GM18909 (cell line): ENCODE measurements around the gene RPL31.

Experiments used
- ATAC-seq: cut with Tn5 transposase; IDR thresholded peaks from one replicate; pipeline ENCODE4 v1.9.1; 2021; ENCODE audit warnings: mild to moderate bottlenecking; ENCODE audit not compliant: unreplicated experiment, poor library complexity

Gene RPL31

GRCh38 chr2:100974712-100975520 is 27.2 kb upstream of the RPL31 start:
- no peak for ATAC-seq

DNA sequence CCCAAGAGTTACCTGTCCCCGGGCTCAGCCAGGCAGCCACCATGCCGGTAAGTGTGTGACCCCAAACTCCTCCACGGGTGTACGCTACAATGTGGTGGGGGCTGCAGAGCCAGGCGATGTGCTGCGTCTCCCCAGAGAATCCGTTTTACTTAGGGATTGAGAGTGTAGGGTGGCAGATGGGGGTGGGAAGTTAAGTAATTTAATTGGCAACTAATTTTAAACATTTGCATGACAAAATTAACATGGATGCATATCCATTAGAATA is 26.6 kb upstream of the RPL31 start:
- ATAC-seq: no peak

- ATAC-seq: no peak
Observed at GRCh38 chr2:100976061-100976460, 26.0 kb upstream of the RPL31 start.

DNA sequence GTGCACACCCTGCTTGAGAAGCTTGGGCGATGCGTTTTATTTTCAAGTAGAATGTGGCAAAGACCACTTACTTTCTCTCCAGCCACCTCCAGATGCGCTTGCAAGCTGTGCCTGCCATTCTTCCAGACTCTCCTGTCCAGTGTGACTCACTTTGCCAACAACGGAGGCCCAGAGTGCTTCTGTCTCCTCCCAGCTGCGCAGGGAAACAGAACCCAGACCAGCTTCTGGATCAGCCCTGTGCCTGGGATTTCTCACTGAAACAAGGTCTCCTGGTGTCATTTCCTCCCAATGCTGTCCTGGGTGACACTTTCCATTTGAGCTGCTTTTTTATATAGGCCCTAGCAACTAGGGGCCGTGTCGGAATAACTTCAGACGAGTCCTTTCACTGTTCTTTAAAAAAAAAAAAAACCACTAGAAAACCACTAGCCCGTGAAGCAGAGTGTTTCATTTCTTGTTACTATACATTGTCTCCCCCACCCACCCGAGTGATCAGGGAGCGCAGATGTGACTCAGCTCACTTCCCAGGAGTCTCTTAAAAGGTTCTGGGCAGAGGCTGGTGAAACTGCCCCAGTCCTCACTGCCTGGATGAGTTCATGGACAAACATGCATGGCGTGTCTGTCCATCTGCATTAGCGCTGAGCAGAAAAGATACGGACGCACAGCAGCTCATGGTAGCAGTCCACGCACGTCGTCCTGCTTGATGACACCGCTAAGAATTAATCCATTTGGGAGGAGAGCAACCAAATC is 25.3 kb upstream of the RPL31 start:
- ATAC-seq: peak; percentile 78

DNA sequence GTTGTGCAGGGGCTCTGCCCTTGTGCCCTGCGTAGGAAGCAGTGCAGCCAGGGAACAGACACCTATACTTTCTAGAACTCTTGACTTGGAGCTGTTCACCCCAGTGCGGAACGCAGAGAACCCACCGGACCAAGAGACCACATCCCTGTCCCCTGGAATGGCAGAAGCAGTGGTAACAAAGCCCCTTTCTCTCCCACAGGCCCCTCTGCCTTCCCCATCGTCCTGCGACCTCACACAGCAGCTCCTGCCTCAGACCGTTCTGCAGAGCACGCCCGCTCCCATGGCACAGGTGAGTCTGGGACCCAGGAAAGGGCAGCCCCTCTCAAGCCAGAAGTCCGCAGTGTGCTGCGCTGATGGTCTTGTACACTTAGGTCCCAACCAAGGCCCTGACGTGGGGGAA is 24.6 kb upstream of the RPL31 start:
- no peak for ATAC-seq

- no peak for ATAC-seq
Observed at GRCh38 chr2:100978582-100979191, 23.4 kb upstream of the RPL31 start.

- ATAC-seq: no peak
Observed at GRCh38 chr2:100980046-100980445, 22.0 kb upstream of the RPL31 start.

DNA sequence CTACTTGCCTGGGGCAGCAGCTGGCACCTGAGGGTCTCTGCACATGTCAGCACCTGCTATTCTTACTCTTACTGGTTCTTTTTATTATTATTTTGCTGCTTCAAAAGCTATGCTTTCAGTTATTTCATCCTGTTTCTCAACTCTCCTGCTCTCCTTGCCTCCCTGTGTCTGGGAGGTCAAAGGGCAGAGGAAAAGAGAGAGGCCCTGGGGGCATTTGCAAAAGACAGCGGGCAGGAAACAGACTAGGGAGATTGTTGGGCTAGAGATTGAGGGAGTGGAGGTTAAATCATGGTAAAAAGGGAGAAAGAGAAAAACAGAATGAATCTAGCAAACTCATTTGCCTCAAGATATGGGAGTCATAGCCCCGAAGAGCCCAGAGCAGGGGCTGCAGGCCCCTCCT is 21.1 kb upstream of the RPL31 start:
- no peak for ATAC-seq

- ATAC-seq: no peak
Observed at GRCh38 chr2:100982431-100982861, 19.6 kb upstream of the RPL31 start.

DNA sequence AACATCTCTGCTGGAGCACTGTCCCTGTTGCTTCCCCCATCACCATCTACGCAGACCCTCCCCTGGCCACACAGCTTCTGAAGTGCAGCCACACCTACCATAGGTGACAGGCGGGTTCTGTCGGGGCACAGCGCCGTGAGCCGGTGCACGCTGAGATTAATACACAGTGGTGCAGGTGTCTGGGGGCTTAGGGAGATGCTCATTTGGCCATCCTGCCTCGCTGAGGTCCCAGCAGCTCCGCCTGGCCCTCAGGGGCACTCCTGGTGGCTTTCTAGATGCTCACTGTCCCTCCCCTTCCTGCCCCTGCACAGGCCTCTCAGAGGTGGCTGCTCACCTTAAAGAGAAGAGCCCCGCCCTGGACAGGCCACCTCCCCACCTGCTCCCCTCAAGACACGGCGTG is 18.9 kb upstream of the RPL31 start:
- no peak for ATAC-seq

GRCh38 chr2:100983684-100984310 is 18.3 kb upstream of the RPL31 start:
- no peak for ATAC-seq

- peak; percentile 73 for ATAC-seq
Observed at GRCh38 chr2:100984892-100985307, 17.2 kb upstream of the RPL31 start.

GRCh38 chr2:100986157-100986556 is 15.9 kb upstream of the RPL31 start:
- ATAC-seq: no peak

DNA sequence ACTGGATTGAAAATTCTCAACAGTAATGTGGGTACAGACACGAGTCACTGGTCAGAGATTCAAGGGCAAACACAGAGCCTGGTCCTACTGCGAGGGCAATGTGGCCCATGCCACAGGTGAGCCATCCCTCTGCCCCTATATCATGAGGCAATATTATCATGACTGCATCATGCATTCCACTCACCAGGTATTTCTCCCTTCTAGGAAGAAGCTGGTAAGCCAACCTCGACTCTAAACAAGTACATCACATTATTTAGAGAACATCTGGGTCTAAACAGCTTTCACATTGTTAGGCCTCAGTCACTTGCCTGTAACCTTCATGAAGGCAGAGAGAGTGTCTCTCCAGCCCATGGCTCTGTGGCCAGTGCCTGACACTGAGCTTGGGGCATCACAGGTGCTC is 14.6 kb upstream of the RPL31 start:
- no peak for ATAC-seq

- no peak for ATAC-seq
Observed at GRCh38 chr2:100987974-100988373, 14.1 kb upstream of the RPL31 start.

DNA sequence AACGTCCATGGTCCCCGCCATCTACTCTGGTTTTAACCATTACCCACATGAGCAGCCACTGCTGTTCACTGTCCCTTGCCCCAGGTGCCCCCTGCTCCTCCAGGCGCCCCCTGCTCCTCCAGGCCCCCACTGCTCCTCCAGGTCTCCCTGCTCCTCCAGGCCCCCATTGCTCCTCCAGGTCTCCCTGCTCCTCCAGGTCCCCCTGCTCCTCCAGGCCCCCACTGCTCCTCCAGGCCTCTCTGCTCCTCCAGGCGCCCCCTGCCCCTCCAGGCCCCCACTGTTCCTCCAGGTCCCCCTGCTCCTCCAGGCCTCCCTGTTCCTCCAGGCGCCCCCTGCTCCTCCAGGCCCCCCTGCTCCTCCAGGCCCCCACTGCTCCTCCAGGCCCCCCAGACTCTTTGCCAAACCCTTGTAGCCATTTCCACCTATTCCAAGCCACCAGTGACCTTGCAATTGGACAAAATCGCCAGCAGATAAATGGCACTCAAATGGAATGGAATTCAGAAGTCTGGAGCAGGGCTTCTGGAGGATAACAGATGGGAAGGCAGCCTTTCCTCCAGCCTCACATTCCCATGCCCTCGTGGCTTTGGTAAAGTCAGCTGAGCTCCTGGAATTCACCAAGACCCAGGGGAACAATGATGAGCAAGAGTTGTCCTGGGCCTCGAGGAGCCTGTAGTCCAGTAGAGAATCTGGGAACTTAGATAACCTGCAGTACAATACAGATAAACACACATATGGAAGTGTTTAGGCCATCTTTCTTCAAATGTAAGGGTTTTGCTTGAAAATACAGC is 13.3 kb upstream of the RPL31 start:
- ATAC-seq: no peak

DNA sequence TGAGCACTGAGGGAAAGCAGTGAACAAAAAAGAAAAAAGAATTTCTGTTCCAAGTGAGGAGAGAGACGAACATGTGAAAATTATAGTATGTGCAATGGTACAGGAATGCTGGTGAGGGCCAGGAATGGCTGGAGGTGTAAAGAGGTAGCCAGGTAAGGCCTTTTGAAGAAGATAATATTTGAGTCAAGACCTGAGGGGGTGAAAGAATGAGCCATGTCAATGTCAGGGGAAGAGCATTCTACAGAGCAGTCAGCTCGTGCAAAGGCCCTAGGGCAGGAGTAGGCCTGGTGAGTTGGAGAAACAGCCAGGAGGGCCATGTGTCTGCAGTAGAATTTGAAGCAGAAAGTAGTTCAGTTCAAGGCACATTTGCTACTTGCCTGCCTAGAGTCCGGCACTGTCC is 12.4 kb upstream of the RPL31 start:
- no peak for ATAC-seq

GRCh38 chr2:100990166-100990565 is 11.9 kb upstream of the RPL31 start:
- no peak for ATAC-seq

GRCh38 chr2:100990650-100991403 is 11.3 kb upstream of the RPL31 start:
- ATAC-seq: no peak

GRCh38 chr2:100991404-100991773 is 10.7 kb upstream of the RPL31 start:
- no peak for ATAC-seq
